ENCODE data around the gene CHCHD10. TPM values are rescaled to one million over a fixed set of nuclear protein-coding genes. Genes with fewer than 3 reads are reported as not detected.

Gene CHCHD10
- total RNA-seq, 1 donor from 2014 or later, result 2.0 TPM

DNA sequence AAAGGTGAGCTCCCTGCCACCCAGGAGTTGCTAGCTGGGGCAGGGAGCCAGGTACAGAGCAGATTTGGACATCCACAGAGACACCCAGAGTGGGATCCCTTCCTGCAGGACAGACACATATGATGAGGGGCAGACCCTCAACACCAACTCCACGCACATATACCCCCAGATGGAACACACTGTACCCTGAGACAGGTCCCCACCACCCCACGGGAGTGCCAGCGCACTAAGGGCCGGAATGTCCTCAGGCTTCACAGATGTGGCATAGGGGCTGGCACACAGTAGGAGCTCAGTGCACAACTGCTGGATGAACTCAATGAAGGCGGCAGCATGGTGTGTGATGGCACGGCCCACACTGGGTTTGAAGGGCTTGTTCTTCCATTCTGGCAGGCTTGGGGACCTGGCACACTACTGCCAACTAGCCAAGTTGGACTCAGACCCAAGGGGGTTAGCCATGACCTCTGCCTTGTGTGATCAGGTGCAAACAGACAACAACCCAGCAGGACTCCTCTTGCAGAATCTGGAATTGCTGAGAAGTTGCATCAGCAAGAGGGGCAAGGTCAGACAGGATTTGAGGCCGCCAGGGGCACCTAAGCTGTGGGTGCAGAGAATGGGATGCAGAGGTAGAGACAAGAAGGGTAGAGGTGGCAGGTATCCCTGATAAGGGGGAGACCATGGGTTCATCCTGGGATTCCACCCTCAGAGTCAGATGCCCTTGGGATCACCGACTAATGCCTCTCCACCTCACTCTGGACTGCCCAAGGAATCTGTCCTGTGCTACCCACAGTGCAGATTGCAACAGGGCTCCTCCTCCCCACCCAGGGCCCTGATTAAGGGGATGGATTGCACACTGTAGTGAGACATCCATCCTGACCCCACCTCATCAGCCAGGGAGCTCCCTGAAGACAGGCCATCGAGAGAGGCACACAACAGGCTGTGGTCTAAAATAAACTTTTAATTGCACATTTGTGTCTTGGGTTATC, 2.6 kb downstream of the CHCHD10 start:
- Histone ChIP-seq H3K27me3 (no peaks in the 10 kb centered on the region), H3K9me3 (no peaks in the 10 kb centered on the region), H3K27ac (no peak overlapping the region), H3K4me3 (no peak overlapping the region), H3K36me3 (no peaks in the 10 kb centered on the region), H3K4me1 (peaks cover 9 to 22% of the 10 kb centered on the region in 2 donors)
- intact Hi-C loops (cut with DNase I), result no loop called here
- DNase-seq (ENCODE audit: low spot score in 2 of 2), result no peak
- no peak for TF ChIP-seq CTCF (IDR thresholded peaks at IDR 0.05)

DNA sequence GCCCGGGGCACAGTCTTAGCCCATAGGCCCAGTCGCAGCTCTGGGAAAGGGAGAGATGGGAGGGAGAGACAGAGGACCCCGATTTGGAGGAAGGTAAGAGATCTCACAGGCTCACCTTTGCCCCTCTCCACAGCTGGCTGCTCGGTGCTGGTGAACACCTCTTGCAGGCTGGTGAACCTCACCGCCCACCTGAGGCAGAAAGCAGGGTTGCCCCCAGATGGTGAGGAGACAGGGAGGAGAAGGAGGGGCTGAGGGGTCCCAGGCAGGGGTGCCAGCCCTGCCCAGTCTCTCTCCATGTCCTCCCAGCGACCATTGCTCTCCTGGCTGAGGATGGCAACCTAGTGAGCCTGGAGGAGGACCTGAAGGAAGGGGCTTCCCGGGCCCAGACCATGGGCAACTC, 3.8 kb downstream of the CHCHD10 start:
- no peak for DNase-seq (ENCODE audit: low spot score in 2 of 2)
- no peak overlapping the region for H3K27ac ChIP-seq
- H3K27me3 ChIP-seq, result no peaks in the 10 kb centered on the region
- H3K4me3 ChIP-seq, result peak overlapping the region in 1 of 2 donors; percentile 57
- TF ChIP-seq CTCF (IDR thresholded peaks at IDR 0.05), result no peak
- H3K36me3 ChIP-seq, result no peaks in the 10 kb centered on the region
- H3K4me1 ChIP-seq, result peaks cover 9 to 22% of the 10 kb centered on the region in 2 donors
- intact Hi-C loops (cut with DNase I), result no loop called here
- no peaks in the 10 kb centered on the region for H3K9me3 ChIP-seq

DNA sequence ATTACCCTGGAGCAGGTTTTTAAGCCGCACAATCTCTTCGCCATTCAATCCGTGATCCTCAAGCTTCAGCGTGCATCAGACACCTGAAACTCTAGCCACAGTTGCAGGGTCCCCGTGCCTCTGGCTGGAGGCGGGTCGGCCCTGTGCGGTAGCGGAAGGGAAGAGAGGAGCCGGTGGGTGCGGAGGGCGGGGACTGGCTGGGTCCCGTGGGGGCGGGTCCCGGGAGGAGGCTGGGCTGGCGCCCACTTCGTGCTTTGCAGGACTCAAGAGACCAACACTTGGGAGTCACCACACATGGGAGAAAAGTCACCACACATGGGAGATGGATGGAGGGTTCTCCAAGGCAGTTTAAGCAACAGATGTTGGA, 4.2 kb downstream of the CHCHD10 start:
- no peak overlapping the region for H3K27ac ChIP-seq
- DNase-seq (ENCODE audit: low spot score in 2 of 2), result no peak
- no peaks in the 10 kb centered on the region for H3K27me3 ChIP-seq
- H3K4me3 ChIP-seq, result peak overlapping the region; percentile 16 to 57
- H3K4me1 ChIP-seq, result peaks cover 9 to 18% of the 10 kb centered on the region in 2 donors
- no peaks in the 10 kb centered on the region for H3K36me3 ChIP-seq
- TF ChIP-seq CTCF (IDR thresholded peaks at IDR 0.05), result no peak
- H3K9me3 ChIP-seq, result no peaks in the 10 kb centered on the region
- intact Hi-C loops (cut with DNase I), result no loop called here

DNA sequence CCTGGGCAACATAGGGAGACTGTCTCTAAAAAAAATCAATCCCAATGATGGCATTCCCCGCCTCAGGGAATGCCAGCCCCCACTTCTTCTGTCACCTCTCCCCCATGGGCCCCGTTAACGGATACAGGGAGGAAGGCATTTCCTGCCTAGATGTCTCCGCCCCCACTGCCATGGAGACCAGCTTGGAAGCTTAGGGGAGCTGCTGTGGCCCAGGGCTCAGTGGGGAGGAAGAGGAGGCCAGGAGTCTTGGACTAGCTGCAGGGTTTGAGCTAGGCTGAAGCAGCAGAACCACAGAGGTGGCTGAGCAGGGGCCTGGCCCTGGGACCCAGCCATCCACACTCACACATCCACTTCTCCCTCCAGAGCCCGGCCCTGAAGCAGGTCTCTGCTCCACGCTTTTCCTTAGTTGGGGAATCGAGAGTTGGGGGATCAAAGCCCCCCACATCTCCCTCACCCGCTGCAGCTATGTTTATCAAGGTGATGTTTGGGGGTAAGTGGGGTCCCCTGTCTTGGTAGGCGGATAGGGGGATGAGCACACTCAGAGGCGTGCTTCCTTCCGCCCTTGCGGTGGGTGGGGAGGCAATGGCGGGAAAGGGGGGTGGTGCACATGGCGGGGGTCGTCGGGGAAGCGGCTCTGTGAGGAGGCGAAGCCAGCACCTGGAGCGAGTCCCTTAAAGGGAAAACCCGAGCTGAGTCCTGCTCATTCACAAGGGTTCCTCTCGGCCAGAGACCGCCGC, 4.8 kb downstream of the CHCHD10 start, which contains the start of gene C22orf15:
TSS of gene C22orf15 (plus strand) at position 149 of the 737 bp plus-strand sequence. CDS start at position 466, 317 bp downstream.
- H3K4me1 ChIP-seq, result peaks cover 9 to 15% of the 10 kb centered on the region in 2 donors
- no peaks in the 10 kb centered on the region for H3K27me3 ChIP-seq
- no peak within 1 kb of the TSS for H3K27ac ChIP-seq
- TF ChIP-seq CTCF (IDR thresholded peaks at IDR 0.05), result no peak
- H3K9me3 ChIP-seq, result no peaks in the 10 kb centered on the region
- no peak for DNase-seq (ENCODE audit: low spot score in 2 of 2)
- intact Hi-C loops (cut with DNase I), result no loop called here
- H3K4me3 ChIP-seq, result peak within 1 kb of the TSS; percentile 16 to 57
- no peaks in the 10 kb centered on the region for H3K36me3 ChIP-seq

DNA sequence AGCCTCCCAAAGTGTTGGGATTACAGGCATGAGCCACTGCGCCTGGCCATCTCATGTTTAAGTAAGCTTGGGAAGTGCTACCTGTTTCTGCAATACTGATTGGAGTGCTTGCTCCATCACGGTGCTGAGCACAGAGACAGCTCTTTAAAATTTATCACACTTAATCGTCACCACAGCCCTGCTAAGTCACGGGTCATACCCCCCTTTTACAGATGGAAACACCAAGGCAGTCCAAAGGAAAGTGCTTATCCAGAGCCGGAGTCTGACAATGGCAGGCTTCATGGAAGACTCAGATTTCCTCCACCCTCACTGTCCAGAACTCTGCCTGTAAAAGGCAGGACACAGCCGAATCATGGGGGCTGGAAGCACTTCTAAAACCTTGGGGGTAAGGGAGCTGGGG, 7.7 kb downstream of the CHCHD10 start:
- Histone ChIP-seq H3K4me1 (peaks cover 9 to 10% of the 10 kb centered on the region in 2 donors), H3K27me3 (no peaks in the 10 kb centered on the region), H3K27ac (no peak overlapping the region), H3K9me3 (no peaks in the 10 kb centered on the region), H3K4me3 (no peak overlapping the region), H3K36me3 (no peaks in the 10 kb centered on the region)
- intact Hi-C loops (cut with DNase I), result no loop called here
- TF ChIP-seq CTCF (IDR thresholded peaks at IDR 0.05), result no peak
- no peak for DNase-seq (ENCODE audit: low spot score in 2 of 2)
